Activated CD4-positive, alpha-beta T cell treated with anti-CD3 and anti-CD28 coated beads, Interleukin-2, Interleukin-6, amounts not matched to agents 100 ng/mL and 50 ng/mL, durations not matched to agents 16 hours and 8 hours (primary cell): ENCODE measurements around the gene PRSS16.

ENCODE experiments used
- DNase-seq: peaks from one replicate; pipeline ENCODE4 v3.0.0-alpha.2; 2020

Gene PRSS16

GRCh38 chr6:27288136-27289044 is 40.9 kb downstream of the PRSS16 start:
- DNase-seq = no peak

GRCh38 chr6:27290065-27290849 is 42.8 kb downstream of the PRSS16 start:
- DNase-seq = peak; percentile 80

DNA sequence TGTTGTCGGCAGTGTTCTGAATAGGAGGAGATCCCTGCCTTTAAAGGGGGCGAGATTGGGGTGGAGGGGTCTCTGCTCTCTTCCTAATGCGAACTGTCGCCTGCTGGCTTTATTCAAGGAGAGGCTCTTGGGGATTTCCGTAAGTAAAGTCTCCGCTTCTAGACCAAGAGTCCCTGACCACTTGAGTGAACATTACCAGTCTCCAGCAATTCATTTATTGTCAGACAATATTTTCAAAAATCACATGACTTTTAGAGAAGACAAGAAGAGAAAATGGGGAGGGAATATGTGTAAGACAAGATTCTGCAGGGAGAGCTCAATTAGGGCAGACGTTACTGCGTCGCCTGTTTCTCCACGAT is 43.3 kb downstream of the PRSS16 start:
- no peak for DNase-seq

DNA sequence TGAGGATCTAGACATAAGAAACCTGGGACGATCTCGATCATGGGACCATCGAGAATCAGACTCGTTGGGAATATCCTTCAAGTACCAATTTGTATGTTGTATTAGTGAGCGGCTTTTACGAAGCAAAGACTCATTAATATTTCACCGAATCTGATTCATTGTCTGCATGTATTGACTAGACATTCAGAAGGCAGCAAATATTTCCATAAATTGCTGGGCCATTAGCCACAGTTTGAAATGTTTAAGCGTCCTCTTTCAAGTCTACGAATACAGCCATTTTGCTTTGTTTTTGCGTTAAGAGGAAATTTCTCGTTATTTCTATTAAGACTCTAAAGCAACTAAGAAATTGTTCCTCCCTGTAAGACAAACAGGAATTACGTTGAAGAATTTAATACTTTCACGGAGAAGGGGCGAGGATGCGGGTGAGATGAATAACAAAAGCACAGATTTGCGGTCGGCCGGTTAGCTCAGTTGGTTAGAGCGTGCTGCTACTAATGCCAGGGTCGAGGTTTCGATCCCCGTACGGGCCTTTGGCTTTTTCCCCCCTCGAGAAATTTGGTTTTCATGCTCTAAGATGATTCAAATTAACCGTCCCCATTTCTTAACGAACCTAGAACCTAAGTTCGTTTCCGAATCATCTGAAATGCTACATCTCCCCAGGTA is 46.1 kb downstream of the PRSS16 start:
- peak; percentile 61 for DNase-seq

GRCh38 chr6:27294409-27294808 is 46.9 kb downstream of the PRSS16 start:
- no peak for DNase-seq

GRCh38 chr6:27295301-27296079 is 48.0 kb downstream of the PRSS16 start:
- peak; percentile 78 for DNase-seq

- DNase-seq = no peak
Observed at GRCh38 chr6:27296106-27296783, 48.7 kb downstream of the PRSS16 start.

- no peak for DNase-seq
Observed at GRCh38 chr6:27297484-27297856, 50.0 kb downstream of the PRSS16 start.

GRCh38 chr6:27297857-27298730 is 50.6 kb downstream of the PRSS16 start:
- peak; percentile 79 for DNase-seq

DNA sequence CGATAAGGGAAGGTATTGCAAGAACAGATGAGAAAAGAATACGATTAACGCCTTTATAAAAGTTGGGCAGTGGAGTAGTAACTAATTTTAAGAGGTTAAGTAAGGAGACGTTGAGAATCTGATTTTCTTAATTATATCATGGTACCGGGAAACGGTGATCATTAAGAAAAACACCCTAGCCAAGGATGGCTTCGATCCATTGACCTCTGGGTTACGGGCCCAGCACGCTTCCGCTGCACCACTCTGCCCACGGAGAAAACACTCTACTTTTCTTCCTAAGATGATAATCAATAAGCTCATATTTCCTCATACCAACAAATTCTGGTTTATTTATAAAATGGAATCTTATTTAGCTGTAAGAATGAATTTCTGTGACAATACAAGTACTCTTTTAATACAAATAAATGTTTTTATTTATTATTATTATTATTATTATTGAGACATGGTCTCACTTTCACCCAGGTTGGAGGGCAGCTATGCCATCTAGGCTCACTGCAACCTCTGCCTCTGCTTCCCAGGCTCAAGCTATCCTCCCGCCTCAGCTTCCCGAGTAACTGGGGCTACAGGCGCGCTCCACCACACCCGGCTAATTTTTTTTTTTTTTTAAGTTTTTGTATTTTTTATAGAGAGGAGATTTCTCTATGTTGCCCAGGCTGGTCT is 56.2 kb downstream of the PRSS16 start:
- DNase-seq = peak; percentile 58
